Measurements from ENCODE around the gene CD86. TPM values are rescaled to one million over a fixed set of nuclear protein-coding genes. Genes with fewer than 3 reads are reported as not detected.

The CD86 gene
- total and polyA plus RNA-seq, 9 of the 15 experiments (the other 6 are each of a cell fraction or from before 2014, with no cell fraction given) = 0.16 TPM; not detected in 8

GRCh38 chr3:122167630-122168029 lies 112.5 kb downstream of the CD86 start:
- Histone ChIP-seq H4K20me1 (replicated peaks; ENCODE audit: control insufficient read depth, insufficient read depth, low read length) (no peaks in the 10 kb centered on the region), H3K4me3 (no peak overlapping the region), H3K9me3 (replicated peaks; ENCODE audit: control insufficient read depth, insufficient read depth, low read depth, low read length) (no peaks in the 10 kb centered on the region), H3K36me3 (ENCODE audit: control insufficient read depth, insufficient read depth, low read length) (no peaks in the 10 kb centered on the region), H3K4me1 (replicated peaks in 1 of 2; ENCODE audit: control insufficient read depth in 2 of 2, insufficient read depth in 2 of 2, low read length in 2 of 2) (no peaks in the 10 kb centered on the region), H3K9ac (ENCODE audit: insufficient read depth in 1 of 2, low read depth in 2 of 2, low read length in 2 of 2) (no peak overlapping the region), H2AFZ (ENCODE audit: low read depth, low read length) (no peak overlapping the region), H3K79me2 (ENCODE audit: control insufficient read depth, insufficient read depth, low read length) (no peaks in the 10 kb centered on the region), H3K27me3 (ENCODE audit: control insufficient read depth in 2 of 2, insufficient read depth in 2 of 2, low read length in 2 of 2) (no peaks in the 10 kb centered on the region), H3K27ac (ENCODE audit: extremely low read depth, low read depth, low read length) (no peak overlapping the region), H3K9me1 (ENCODE audit: control insufficient read depth, insufficient read depth, low read length) (no peaks in the 10 kb centered on the region), H3K4me2 (ENCODE audit: insufficient read depth, low read length) (no peak overlapping the region)
- no TSS peak for BruUV-seq (replicated peaks)
- in situ Hi-C loops (cut with MboI) (no loop called here), intact Hi-C loops (cut with micrococcal nuclease) (no loop called here)
- FAIRE-seq (no peak), DNase-seq (ENCODE audit: extremely low read depth in 1 of 4, low spot score in 3 of 4) (no peak), ATAC-seq (no peak)
- POLR2A ChIA-PET = interaction anchor here (0.5 kb wide), 1 partner anchor 14 kb away, joined by 3 read pairs; no protein-coding TSS in a partner anchor
- CTCF ChIA-PET (ENCODE audit: low intra/inter-chr PET ratio) = no interaction called here
- TF ChIP-seq U2AF1 (optimal IDR thresholded peaks at IDR 0.05; ENCODE audit: low read depth, low read length) (no peak), RBBP5 (IDR thresholded peaks at IDR 0.05; ENCODE audit: borderline replicate concordance, insufficient read depth, low read length, poor library complexity, severe bottlenecking) (no peak), FOSL1 (tag; conservative IDR thresholded peaks at IDR 0.05) (no peak), MTA2 (IDR thresholded peaks at IDR 0.05; ENCODE audit: low read depth) (no peak), BRF2 (IDR thresholded peaks at IDR 0.05; ENCODE audit: borderline replicate concordance, insufficient read depth, insufficient read length) (no peak), TSHZ1 (CRISPR knock-in tag; IDR thresholded peaks at IDR 0.05) (no peak), ZNF318 (IDR thresholded peaks at IDR 0.05; ENCODE audit: borderline replicate concordance in 1 of 2, low read depth in 1 of 2) (no peak)
